ENCODE results near the gene MNAT1.
A peak's percentile ranks its signal among the peaks of the same experiment; 100 is the strongest.

GRCh38 chr14:60721326-60722106 is 13.0 kb upstream of the MNAT1 start:
- TF ChIP-seq CTCF (IDR thresholded peaks at IDR 0.05) (peak in 2 of 5 experiments; percentile 14 to 25), POLR2A (IDR thresholded peaks at IDR 0.05) (no peak), POLR2AphosphoS5 (IDR thresholded peaks at IDR 0.05) (no peak), EP300 (IDR thresholded peaks at IDR 0.05; ENCODE audit: low read depth) (no peak)

Data from transverse colon (tissue), 4 donors.